Upper lobe of left lung (tissue), 6 donors: Measurements from ENCODE around the gene SIK2. TPM values are rescaled to one million over a fixed set of nuclear protein-coding genes. Genes with fewer than 3 reads are reported as not detected.
"Not testable (repeated sequence)": the region's sequence is repeated elsewhere in the genome, so short reads cannot be mapped to it uniquely, and the experiment has no call there.

Experiments
- ATAC-seq, 2 donors: fragments of 200-7000 bp; cut with Tn5 transposase; one replicate each; pipeline ENCODE4 v1.9.1; 2022; ENCODE audit warnings: mild to moderate bottlenecking in 2 of 2, moderate library complexity in 2 of 2; ENCODE audit not compliant: low FRiP score in 2 of 2
- DNase-seq, 2 donors: peaks; one replicate each; pipeline ENCODE4 v3.0.0-alpha.2; 2019 to 2020
- H3K27ac ChIP-seq, 4 donors: fragments of 200-600 bp; sonication (generic); one replicate each; pipeline ENCODE4 v1.5.1; 2016 to 2019
- H3K27me3 ChIP-seq, 4 donors: fragments of 200-600 bp; sonication (generic); one replicate each; pipeline ENCODE4 v1.5.1; 2017 to 2019
- H3K36me3 ChIP-seq, 4 donors: fragments of 200-600 bp; sonication (generic); one replicate each; pipeline ENCODE4 v1.5.1; 2016 to 2019
- H3K4me1 ChIP-seq, 4 donors: fragments of 200-600 bp; sonication (generic); one replicate each; pipeline ENCODE4 v1.5.1; 2018 to 2019
- H3K4me3 ChIP-seq, 4 donors: fragments of 200-600 bp; sonication (generic); one replicate each; pipeline ENCODE4 v1.5.1; 2017 to 2019; ENCODE audit warnings: mild to moderate bottlenecking in 2 of 4, moderate library complexity in 1 of 4
- H3K9me3 ChIP-seq, 4 donors: fragments of 200-600 bp; sonication (generic); one replicate each; pipeline ENCODE4 v1.5.1; 2018 to 2019
- EP300 ChIP-seq, 4 donors: sonication (generic); formaldehyde crosslinking; IDR thresholded peaks; one replicate each; pipeline ENCODE4 v1.5.1; 2017; ENCODE audit warnings: antibody characterized with exemption in 4 of 4, control low read depth in 2 of 4
- POLR2A ChIP-seq, 4 donors: fragments of 450-650 bp; IDR thresholded peaks; one replicate each; pipeline ENCODE4 v1.5.1; 2016 to 2017; ENCODE audit warnings: antibody characterized with exemption in 4 of 4, mild to moderate bottlenecking in 2 of 4
- POLR2AphosphoS5 ChIP-seq, 2 donors: sonication (generic); formaldehyde crosslinking; IDR thresholded peaks; one replicate each; pipeline ENCODE4 v1.5.1; 2017; ENCODE audit warnings: antibody characterized with exemption in 2 of 2
- WGBS, 2 donors: methylation state at CpG; one replicate each; pipeline ENCODE4 v1.1.5; 2017 to 2018; 5-methylcytosine and 5-hydroxymethylcytosine counted together
- total RNA-seq, 6 donors: library from RNA; depleted of rRNA in 4 of 6; stranded (reverse); fragments of >200 nt in 4 of 6; gene quantifications; one replicate each; pipeline versions ENCODE4 v1.1.0 to v1.2.1, GENCODE V29; 2016 to 2021
- TF ChIP-seq, protein P1 (sequence below), 6 experiments: fragments of 450-650 bp in 4 of 6; fragments of 200-600 bp in 2 of 6; sonication (generic) in 2 of 6; IDR thresholded peaks; one replicate each; pipeline ENCODE4 v1.5.1; 2016 to 2019; ENCODE audit warnings: antibody characterized with exemption in 6 of 6
- donor health status: DM: no; HTN: no; CAD: no; lungs with moderate emphysema.
- donor health status: DM: no; HTN: yes; CAD: no; lungs with severe emphysema.

Gene SIK2
- total RNA-seq, 6 donors from 2014 or later: 23.0 to 35.9 (median 27.6) TPM

DNA sequence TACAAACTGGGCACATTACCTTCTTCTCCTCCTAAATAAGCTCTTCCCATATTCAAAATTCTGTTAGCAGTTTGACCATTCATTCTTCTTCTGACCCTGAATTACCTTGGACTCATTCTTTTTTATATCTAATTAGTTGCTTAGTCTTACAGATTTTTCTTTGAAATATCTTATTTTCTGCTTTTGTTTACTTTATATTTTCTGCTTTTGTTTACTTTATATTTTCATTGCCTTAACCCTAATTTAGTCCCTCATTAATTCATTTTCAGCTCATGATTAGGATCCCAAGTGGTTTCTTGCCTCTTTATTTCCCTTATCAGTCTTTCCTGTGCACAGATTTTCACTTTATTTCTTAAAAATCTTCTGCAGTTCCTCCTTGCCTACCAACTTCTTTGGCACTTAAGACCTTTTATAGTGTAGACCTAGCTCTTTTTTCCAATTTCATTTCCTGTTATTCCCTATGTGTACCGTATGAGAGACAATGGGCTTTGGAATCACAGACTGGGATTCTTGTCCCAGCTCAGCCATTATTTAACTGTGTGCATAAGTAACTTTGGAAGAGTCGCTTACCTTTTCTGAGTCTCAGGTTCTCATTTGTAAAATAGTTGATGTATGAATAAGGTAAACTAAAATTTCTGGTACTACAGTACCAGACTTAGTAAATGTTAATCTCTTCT is 39.2 kb downstream of the SIK2 start:
- H3K27me3 ChIP-seq: no peaks in the 10 kb centered on the region
- no peak overlapping the region for H3K27ac ChIP-seq
- no peak for TF ChIP-seq POLR2A (IDR thresholded peaks at IDR 0.05)
- no peak for TF ChIP-seq EP300 (IDR thresholded peaks at IDR 0.05)
- no peak for TF ChIP-seq POLR2AphosphoS5 (IDR thresholded peaks at IDR 0.05)
- TF ChIP-seq, protein P1, sequence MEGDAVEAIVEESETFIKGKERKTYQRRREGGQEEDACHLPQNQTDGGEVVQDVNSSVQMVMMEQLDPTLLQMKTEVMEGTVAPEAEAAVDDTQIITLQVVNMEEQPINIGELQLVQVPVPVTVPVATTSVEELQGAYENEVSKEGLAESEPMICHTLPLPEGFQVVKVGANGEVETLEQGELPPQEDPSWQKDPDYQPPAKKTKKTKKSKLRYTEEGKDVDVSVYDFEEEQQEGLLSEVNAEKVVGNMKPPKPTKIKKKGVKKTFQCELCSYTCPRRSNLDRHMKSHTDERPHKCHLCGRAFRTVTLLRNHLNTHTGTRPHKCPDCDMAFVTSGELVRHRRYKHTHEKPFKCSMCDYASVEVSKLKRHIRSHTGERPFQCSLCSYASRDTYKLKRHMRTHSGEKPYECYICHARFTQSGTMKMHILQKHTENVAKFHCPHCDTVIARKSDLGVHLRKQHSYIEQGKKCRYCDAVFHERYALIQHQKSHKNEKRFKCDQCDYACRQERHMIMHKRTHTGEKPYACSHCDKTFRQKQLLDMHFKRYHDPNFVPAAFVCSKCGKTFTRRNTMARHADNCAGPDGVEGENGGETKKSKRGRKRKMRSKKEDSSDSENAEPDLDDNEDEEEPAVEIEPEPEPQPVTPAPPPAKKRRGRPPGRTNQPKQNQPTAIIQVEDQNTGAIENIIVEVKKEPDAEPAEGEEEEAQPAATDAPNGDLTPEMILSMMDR (IDR thresholded peaks at IDR 0.05): no peak
- WGBS, 2 donors: 74 to 82% methylated on average over 2 of the region's 2 CpGs
- peaks cover 0 to 6% (median 2%) of the 10 kb centered on the region in 4 donors for H3K36me3 ChIP-seq
- DNase-seq (no peak), ATAC-seq (no peak)
- peaks cover 0 to 9% (median 4%) of the 10 kb centered on the region in 4 donors for H3K4me1 ChIP-seq
- no peak overlapping the region for H3K4me3 ChIP-seq
- H3K9me3 ChIP-seq: no peaks in the 10 kb centered on the region

DNA sequence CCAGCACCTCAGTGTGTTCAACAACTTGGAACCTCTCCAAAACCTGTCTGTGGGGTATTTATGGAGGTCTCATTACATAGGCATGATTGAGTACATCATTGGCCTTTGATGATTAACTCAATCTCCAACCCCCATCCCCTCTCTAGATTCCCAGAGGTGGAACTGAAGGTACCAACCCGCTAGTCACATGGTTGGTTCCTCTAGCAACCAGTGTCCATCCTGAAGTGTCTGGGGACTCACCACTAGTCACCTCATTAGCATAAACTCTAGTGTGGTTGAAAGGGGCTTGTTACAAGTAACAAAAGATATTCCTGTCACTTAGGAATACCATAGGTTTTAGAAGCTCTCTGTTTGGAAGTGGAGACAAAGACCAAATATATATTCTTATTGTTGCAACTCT is 40.3 kb downstream of the SIK2 start:
- TF ChIP-seq, protein P1 (IDR thresholded peaks at IDR 0.05): no peak
- TF ChIP-seq POLR2A (IDR thresholded peaks at IDR 0.05) (no peak), POLR2AphosphoS5 (IDR thresholded peaks at IDR 0.05) (no peak), EP300 (IDR thresholded peaks at IDR 0.05) (no peak)
- DNase-seq (no peak), ATAC-seq (no peak)
- Histone ChIP-seq H3K27me3 (no peaks in the 10 kb centered on the region), H3K27ac (no peak overlapping the region), H3K9me3 (no peaks in the 10 kb centered on the region), H3K36me3 (peaks cover 0 to 6% (median 2%) of the 10 kb centered on the region in 4 donors), H3K4me1 (peaks cover 0 to 9% (median 3%) of the 10 kb centered on the region in 4 donors), H3K4me3 (no peak overlapping the region)
- 100% methylated on average over 1 of the region's 1 CpG for WGBS, 2 donors

DNA sequence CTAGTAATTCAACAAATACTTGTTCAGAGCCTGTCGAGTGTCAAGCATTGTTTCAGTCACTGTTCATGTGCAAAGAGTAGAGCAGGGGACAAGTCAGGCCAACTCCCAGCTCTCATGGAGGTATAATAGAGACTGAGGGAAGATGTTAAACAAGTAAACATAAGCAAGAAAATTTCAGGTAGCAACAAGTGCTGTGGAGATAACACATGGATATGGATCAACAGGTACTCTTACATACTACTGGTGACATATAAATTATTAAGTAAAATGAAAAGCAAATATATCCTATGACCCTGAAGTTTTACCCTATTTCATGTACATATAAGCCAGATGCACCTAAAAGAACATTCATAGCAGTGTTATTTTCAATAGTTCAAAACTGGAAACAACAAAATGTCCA is 42.7 kb downstream of the SIK2 start:
- H3K4me1 ChIP-seq: peaks cover 0 to 9% (median 3%) of the 10 kb centered on the region in 4 donors
- DNase-seq (no peak), ATAC-seq (no peak)
- no peak overlapping the region for H3K27ac ChIP-seq
- peaks cover 0 to 6% (median 2%) of the 10 kb centered on the region in 4 donors for H3K36me3 ChIP-seq
- WGBS, 2 donors: 81 to 85% methylated on average over 1 of the region's 1 CpG
- TF ChIP-seq POLR2A (IDR thresholded peaks at IDR 0.05) (no peak), POLR2AphosphoS5 (IDR thresholded peaks at IDR 0.05) (no peak), EP300 (IDR thresholded peaks at IDR 0.05) (no peak)
- TF ChIP-seq, protein P1 (IDR thresholded peaks at IDR 0.05): no peak
- H3K4me3 ChIP-seq: no peak overlapping the region
- no peaks in the 10 kb centered on the region for H3K9me3 ChIP-seq
- H3K27me3 ChIP-seq: no peaks in the 10 kb centered on the region

DNA sequence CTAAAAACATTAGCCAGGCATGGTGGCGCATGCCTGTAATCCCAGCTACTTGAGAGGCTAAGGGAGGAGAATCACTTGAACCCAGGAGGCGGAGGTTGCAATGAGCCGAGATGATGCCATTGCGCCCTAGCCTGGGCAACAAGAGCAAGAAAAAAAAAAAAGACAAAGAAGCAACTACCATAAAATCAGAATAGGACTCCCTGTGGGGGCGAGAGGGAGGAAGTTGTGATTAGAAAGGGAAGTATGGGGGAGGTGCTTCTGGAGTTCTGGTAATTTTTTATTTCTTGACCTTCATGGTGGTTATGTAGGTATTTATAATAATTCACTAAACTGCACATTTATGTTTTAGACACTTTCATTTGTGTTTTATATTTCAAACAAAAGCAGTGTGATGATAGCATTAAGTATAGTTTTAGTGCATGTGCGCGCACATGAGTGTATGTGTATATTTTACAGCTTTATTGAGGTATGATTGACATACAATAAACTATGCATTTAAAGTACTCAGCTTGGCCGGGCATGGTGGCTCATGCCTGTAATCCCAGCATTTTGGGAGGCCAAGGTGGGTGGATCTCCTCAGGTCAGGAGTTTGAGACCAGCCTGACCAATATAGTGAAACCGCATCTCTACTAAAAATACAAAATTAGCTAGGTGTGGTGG is 43.5 kb downstream of the SIK2 start:
- WGBS, 2 donors: 90 to 91% methylated on average over 9 of the region's 9 CpGs
- H3K27ac ChIP-seq: no peak overlapping the region
- peaks cover 0 to 6% (median 2%) of the 10 kb centered on the region in 4 donors for H3K36me3 ChIP-seq
- DNase-seq: no peak
- no peaks in the 10 kb centered on the region for H3K27me3 ChIP-seq
- H3K4me1 ChIP-seq: peaks cover 0 to 9% (median 0%) of the 10 kb centered on the region in 4 donors
- ATAC-seq: no peak
- TF ChIP-seq POLR2A (IDR thresholded peaks at IDR 0.05) (no peak), EP300 (IDR thresholded peaks at IDR 0.05) (no peak), POLR2AphosphoS5 (IDR thresholded peaks at IDR 0.05) (no peak)
- TF ChIP-seq, protein P1 (IDR thresholded peaks at IDR 0.05): no peak
- no peaks in the 10 kb centered on the region for H3K9me3 ChIP-seq
- H3K4me3 ChIP-seq: no peak overlapping the region

DNA sequence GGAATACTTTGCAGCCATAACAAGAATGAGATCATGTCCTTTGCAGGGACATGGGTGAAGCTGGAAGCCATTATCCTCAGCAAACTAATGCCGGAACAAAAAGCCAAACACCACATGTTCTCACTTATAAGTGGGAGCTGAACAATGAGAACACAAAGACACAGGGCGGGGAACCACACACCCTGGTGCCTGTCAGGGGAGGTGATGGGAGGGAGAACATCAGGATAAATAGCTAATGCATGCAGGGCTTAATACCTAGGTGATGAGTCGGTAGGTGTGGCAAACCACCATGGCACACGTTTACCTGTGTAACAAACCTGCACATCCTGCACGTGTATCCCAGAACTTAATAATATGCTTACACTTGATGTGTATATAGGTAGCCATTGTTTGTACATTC is 49.1 kb downstream of the SIK2 start:
- DNase-seq, H3K27me3 ChIP-seq, ATAC-seq, H3K4me1 ChIP-seq, H3K27ac ChIP-seq, H3K36me3 ChIP-seq, H3K4me3 ChIP-seq, H3K9me3 ChIP-seq: not testable (repeated sequence)
- 92% methylated on average over 5 of the region's 5 CpGs for WGBS, 2 donors
